D721Med (cell line): ENCODE measurements around the gene PDE6A.
"Not testable (repeated sequence)": the region's sequence is repeated elsewhere in the genome, so short reads cannot be mapped to it uniquely, and the experiment has no call there.

Source experiments
- DNase-seq: peaks from one replicate; pipeline ENCODE4 v3.0.0; 2011; ENCODE audit warnings: low spot score; ENCODE audit not compliant: insufficient read length
- FAIRE-seq: peaks from 2 replicates; lab custom pipeline; 2011; peaks lifted over from hg19 to GRCh38; lab: Jason Lieb, UNC
- TF ChIP-seq, protein P1 (sequence below): IDR thresholded peaks from 2 replicates; pipeline ENCODE4 v1.5.1; 2012; ENCODE audit warnings: mild to moderate bottlenecking, control low read depth; ENCODE audit not compliant: insufficient read depth; ENCODE audit errors: missing control alignments

Gene PDE6A

DNA sequence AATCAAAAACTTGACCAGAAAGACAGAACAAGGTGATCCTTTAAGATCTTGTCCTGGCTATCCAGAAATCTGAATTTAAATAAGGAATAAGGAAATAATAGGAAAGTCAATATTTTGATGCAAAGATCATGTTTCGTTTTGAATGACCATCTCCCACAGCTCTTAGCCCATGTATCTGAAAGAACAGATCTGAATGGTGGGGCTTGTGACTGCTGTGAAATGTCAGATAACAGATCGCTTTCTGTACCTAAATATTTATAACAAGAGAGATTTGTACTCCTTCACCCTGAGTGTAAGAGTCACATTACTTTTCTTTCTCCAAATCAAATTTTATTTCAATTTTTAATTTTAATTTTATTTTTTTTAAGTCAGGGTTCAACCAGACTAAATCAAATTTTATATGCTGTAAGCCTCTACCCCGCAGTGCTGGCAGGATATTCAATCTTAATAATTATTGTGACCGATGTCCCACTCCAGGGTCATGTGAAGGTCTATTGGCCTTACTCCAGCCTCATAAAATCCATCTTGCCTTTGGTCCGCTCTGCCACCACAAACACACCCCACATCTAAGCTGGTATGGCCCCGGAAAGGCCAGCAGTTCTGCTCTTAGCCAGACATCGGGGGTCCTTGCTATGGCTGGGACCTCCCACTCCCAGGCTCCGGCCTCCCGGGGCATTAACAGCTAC lies 9.0 kb upstream of the PDE6A start:
- TF ChIP-seq, protein P1, sequence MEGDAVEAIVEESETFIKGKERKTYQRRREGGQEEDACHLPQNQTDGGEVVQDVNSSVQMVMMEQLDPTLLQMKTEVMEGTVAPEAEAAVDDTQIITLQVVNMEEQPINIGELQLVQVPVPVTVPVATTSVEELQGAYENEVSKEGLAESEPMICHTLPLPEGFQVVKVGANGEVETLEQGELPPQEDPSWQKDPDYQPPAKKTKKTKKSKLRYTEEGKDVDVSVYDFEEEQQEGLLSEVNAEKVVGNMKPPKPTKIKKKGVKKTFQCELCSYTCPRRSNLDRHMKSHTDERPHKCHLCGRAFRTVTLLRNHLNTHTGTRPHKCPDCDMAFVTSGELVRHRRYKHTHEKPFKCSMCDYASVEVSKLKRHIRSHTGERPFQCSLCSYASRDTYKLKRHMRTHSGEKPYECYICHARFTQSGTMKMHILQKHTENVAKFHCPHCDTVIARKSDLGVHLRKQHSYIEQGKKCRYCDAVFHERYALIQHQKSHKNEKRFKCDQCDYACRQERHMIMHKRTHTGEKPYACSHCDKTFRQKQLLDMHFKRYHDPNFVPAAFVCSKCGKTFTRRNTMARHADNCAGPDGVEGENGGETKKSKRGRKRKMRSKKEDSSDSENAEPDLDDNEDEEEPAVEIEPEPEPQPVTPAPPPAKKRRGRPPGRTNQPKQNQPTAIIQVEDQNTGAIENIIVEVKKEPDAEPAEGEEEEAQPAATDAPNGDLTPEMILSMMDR, result no peak
- DNase-seq (no peak), FAIRE-seq (no peak)

DNA sequence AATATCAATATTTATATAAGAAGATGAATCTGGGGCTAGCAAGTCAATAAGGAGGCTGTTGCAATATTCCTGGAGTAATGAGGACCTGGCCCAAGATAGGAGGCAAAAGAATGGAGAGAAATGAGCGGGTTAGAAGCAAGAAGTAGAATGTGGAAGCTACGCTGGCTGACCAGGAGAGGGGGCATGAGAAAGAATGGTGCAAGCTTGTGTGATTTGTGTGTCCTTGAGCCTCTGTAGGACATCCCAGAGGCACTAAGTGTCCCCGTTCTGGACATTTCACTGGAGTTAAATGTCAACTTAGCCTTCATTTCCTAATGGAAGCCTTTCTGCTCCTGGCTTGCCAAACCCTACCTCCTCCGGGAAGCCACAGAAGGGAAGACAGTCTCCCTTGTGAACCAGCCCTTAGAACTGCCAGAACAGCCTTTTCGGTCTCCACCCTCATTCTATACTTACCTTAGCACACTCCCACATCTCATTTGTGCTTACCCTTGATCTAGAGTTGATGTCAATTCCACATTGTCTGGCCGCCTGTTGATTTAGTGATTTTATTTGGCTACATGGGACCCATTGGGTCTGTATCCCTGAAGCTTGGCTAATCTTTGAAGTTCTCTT lies 6.7 kb upstream of the PDE6A start:
- no peak for DNase-seq
- FAIRE-seq, result no peak
- TF ChIP-seq, protein P1, result no peak

DNA sequence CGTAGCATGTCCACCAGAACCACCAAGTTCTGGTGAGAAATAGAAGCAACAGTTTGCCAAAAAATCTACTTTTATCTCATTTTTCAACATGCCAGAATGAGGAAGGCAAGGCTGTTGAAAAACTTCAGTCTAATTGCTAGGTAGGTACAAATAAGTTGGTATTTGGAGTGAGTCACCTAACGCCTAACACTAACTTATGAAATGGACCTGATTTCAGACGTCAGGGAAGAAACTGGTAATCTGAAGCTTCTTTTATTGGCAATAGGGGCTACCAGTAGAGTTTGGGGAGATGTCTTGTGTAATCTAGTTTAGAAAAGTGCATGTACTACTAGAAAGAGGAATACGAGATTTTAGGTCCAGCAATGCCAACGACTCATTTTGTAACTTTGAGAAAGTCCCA lies 4.4 kb upstream of the PDE6A start:
- TF ChIP-seq, protein P1, result no peak
- no peak for DNase-seq
- no peak for FAIRE-seq

DNA sequence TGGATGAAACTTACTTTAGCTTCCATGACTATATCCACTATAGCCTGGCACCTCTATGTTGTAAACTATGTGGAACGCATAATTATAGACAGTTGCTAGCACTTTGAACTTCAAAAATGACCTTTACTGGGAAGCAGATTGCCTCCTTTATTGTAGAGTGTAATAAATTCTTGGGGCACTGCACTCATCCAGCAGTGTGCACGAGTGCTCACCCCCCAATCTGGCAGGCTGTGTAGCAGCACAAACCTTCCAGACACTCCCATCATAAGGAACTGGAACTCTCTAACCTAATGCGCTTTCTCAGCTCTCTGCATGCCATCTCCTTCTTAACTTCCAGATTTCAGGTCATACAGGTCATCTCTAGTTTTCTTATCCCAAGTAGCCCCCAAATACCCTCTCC lies 1.5 kb upstream of the PDE6A start:
- DNase-seq, result no peak
- FAIRE-seq, result no peak
- TF ChIP-seq, protein P1, result no peak

DNA sequence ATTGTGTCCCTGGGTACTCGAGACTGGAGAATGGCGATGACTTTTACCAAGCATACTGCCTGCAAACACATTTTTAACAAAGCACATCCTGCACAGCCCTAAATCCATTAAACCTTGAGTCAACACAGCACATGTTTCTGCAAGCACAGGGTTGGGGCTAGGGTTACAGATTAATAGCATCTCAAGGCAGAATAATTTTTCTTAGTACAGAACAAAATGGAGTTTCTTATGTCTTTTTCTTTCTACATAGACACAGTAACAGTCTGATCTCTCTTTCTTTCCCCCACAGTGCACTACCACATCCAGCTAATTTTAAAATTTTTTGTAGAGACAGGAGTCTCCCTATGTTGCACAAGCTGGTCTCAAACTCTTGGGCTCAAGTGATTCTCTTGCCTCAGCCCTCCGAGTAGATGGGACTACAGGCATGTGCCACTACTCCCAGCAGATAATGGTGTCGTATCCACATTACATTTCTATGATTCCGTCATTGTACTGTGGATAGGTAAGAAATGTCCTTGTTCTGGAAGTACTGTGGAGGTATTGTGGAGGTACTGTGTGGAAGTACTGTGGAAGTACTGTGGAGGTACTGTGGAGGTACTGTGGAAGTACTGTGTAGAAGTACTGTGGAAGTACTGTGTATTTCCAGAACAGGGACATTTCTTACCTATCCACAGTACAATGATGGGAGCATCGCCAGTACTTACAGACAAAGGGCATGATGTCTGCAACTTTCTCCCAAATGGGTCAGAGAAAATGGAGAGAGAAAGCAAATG lies 1.2 kb downstream of the PDE6A start:
- FAIRE-seq, DNase-seq: not testable (repeated sequence)

DNA sequence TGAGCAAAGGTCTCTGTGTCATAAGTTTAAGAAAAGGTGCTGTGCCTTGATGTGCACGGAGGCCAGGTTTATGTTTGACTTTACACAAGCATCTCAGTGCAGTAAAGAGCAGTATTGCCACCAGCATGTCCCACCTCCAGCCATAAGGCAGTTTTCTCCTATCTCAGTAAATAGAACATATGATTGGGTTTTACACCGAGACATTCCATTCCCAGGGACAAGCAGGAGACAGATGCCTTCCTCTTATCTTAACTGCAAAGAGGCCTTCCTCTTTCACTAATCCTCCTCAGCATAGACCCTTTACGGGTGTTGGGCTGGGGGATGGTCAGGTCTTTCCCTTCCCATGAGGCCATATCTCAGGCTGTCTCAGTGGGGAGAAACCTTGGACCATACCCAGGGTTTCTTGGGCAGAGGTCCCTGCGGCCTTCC lies 1.8 kb downstream of the PDE6A start:
- FAIRE-seq, DNase-seq: not testable (repeated sequence)

DNA sequence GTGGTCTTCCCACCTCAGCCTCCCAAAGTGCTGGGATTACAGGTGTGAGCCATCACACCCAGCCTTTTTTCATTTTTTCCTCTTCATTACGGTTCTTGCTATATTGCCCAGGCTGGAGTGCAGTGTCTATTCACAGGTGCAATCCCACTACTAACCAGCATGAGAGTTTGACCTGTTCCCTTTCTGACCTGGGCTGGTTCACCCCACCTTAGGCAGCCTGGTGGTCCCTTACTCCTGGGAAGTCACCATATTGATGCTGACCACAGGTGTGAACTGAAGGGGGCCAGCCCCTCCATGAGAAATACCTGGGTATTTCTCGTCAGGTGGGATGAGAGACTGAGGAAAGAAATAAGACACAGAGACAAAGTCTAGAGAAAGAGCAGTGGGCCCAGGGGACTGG lies 2.4 kb downstream of the PDE6A start:
- FAIRE-seq, result no peak
- no peak for DNase-seq
- TF ChIP-seq, protein P1, result no peak

DNA sequence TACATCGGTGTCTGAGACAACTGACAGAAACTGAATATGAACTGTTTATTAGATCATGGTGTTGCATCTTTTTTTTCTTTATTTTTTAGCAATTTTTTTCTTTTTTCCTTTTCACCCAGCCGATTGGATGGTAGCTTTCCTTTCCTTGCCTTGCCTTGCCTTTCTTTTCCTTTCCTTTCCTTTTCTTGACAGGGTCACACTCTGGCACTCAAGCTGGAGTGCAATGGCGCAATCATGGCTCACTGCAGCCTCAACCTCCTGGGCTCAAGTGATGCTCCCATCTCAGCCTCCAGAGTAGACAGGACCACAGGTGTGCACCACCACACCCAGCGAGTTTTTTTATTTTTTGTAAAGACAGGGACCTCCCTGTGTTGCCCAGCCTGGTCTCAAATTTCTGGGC lies 2.8 kb downstream of the PDE6A start:
- DNase-seq (no peak), FAIRE-seq (no peak)
- TF ChIP-seq, protein P1, result no peak
